GM08714 (cell line): ENCODE measurements around the gene SLC13A3.

Source experiments
- H3K4me3 ChIP-seq: fragments of 200-500 bp; sonication (Bioruptor generic); 2 replicates; pipeline ENCODE4 v1.5.1; 2014; ENCODE audit warnings: mild to moderate bottlenecking, low read length, inconsistent platforms
- ZNF274 ChIP-seq: IDR thresholded peaks from 2 replicates; pipeline ENCODE4 v1.6.1; 2012; ENCODE audit warnings: mild to moderate bottlenecking, low read depth, low read length

Gene SLC13A3

DNA sequence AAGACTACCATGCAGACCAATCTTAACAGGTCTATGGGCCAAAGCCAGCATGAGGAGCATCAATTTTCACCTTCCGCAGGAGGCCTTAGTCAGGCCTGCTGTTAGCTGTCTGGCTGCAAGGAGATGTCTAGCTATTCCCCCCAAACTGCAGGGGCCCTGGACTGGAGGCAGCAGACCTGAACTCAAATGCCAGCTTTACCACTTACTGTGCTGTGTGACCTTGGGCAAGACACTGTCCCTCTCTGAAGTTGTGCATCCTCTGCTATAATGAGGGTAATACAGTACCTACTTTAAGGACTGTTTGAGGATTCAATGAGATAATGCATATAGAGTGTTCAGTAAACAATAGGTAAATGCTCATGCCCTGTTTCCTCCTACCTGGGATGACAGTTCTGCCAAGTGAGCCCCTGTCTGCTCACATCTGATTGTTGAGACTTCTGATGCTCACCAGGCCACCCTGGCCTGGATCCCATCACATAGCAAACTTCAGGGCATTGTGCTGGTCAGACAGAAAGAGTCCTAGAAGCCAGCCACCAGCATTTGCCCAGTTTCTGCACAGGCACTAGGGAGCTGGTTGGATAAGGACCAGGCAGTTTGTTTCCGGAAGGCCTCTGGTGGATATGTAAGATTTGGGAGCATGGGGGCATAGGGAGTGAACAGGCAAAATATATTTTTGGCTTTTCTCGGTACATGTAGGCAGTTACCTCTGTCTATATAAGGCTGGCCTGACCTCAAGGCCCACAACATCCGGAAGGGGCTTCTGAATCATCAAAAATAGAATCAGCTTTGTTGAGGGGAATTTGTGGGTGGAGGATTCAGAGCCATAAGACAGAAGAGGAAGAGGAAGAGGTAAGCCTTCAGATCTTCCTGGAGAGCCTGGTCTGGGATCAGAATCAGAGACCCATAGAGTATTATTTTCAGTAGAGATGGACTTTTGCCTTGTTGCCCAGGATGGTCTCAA is 98.5 kb downstream of the SLC13A3 start:
- no peak for TF ChIP-seq ZNF274
- peak overlapping the region; percentile 38; the same call in 1 of the 2 replicates for H3K4me3 ChIP-seq

- no peak for TF ChIP-seq ZNF274
- no peak overlapping the region for H3K4me3 ChIP-seq
Measured at GRCh38 chr20:46551522-46552381, 99.5 kb downstream of the SLC13A3 start.

DNA sequence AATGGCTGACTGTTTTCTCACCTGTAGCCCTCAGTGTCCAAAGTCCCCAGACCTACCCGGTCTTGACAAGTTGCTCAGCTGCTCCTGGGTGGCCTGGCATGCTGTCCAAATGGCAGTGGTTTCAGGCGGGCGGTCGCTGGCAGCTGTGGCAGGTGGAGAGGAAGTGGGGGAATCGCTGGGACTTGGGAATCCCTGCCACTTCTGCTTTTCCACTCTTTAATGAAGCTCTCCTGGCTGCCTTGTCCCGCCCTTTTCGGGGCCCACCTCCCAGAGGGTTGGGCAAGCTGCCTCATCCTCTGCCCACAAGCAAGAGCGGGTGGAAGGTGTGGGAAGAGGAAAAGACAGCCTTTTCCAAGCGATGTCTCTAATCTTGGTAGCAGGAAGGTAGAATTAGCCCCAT is 100.8 kb downstream of the SLC13A3 start, which contains the start of gene OCSTAMP:
Gene OCSTAMP, minus strand, starts transcription at position 194 of the 400 bp plus-strand sequence. Its CDS starts 94 bp downstream, at position 100.
- no peak within 1 kb of the TSS for H3K4me3 ChIP-seq
- TF ChIP-seq ZNF274: no peak

GRCh38 chr20:46549188-46549972 is 101.9 kb downstream of the SLC13A3 start:
- TF ChIP-seq ZNF274: no peak
- H3K4me3 ChIP-seq: no peak overlapping the region

GRCh38 chr20:46548688-46549087 is 102.6 kb downstream of the SLC13A3 start:
- no peak overlapping the region for H3K4me3 ChIP-seq
- TF ChIP-seq ZNF274: no peak

GRCh38 chr20:46547995-46548394 is 103.3 kb downstream of the SLC13A3 start:
- TF ChIP-seq ZNF274: no peak

DNA sequence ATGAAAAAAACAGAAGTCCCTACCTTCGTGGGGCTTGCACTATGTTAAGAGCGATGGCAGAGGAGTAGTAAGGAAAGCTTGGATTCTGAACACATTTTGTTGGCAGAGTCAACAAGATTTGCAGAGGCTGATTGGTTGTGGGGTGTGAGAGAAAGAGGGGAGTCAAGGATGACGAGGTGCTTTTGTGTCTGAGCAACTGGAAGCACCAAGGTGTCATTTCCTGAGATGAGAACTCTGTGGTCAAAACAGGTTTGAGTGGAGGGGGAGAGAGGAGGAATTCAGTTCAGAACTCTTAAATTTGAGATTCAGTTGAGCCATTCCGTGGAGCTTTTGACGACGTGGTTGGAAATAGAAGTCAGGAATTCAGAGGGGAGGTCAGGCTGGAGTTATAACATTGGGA is 104.3 kb downstream of the SLC13A3 start:
- H3K4me3 ChIP-seq: no peak overlapping the region
- no peak for TF ChIP-seq ZNF274

More at GRCh38 chr20:46547995-46548394, 103.3 kb downstream of the SLC13A3 start:
- H3K4me3 ChIP-seq: no peak overlapping the region

- no peak overlapping the region for H3K4me3 ChIP-seq
- no peak for TF ChIP-seq ZNF274
Measured at GRCh38 chr20:46546298-46546697, 105.0 kb downstream of the SLC13A3 start.

- H3K4me3 ChIP-seq: no peak overlapping the region
- TF ChIP-seq ZNF274: no peak
Measured at GRCh38 chr20:46545827-46546138, 105.5 kb downstream of the SLC13A3 start.

- no peak for TF ChIP-seq ZNF274
- H3K4me3 ChIP-seq: no peak overlapping the region; the same call in 1 of the 2 replicates
Measured at GRCh38 chr20:46545077-46545826, 106.0 kb downstream of the SLC13A3 start.

DNA sequence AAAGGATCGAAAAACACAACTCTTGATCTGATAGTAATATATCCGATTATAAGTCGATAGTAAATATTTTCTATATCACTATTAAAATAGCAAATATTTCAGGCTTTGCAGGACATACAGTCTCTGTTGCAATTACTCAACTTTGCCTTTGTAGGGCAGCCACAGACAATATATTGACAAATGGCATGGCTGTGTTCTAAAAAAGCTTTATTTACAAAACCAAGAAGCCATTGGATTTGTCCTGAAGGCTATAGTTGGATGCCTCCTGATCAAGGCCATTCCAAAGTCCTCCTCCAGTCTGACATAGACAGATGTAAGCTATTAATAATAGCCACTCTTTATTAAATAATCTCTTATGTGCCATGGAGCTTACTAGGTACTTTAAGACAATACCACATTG is 106.7 kb downstream of the SLC13A3 start:
- TF ChIP-seq ZNF274: no peak
- no peak overlapping the region for H3K4me3 ChIP-seq

DNA sequence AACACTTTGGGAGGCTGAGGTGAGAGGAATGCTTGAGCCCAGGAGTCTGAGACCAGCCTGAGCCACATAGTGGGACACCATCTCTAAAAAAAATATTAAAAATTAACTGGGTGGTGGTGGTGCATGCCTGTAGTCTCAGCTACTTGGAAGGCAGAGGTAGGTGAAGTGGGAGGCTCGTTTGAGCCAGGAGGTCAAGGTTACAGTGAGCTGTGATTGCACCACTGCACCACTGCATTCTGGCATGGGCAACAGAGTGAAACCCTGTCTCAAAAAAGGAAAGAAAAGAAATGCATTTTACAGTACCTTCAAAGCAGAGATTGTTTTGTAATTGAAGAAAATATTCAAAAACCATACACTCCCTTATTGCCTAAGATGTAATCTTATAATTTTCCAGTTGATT is 107.3 kb downstream of the SLC13A3 start:
- TF ChIP-seq ZNF274: no peak

DNA sequence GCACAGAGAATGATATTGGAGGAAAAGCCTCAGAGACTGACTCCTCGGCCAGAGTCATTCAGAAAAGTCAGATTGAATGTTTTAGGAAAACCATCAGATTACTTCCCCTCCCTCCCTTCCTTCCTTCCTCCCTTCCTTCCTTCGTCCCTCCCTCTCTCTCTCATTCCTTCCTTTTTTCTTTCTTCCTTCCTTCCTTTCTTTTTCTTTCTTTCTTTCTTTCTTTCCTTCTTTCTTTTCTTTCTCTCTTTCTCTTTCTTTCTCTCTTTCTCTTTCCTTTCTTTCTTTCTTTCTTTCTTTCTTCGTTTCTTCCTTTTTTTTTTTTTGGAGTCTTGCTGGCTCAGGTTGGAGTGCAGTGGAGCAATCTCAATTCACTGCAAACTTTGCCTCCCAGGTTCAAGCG is 108.2 kb downstream of the SLC13A3 start:
- TF ChIP-seq ZNF274: no peak
- H3K4me3 ChIP-seq: no peak overlapping the region

More for the DNA sequence above, 107.3 kb downstream of the SLC13A3 start:
- H3K4me3 ChIP-seq: no peak overlapping the region
